GM12878 (cell line): ENCODE results near the gene DERA. TPM values are rescaled to one million over a fixed set of nuclear protein-coding genes. Genes with fewer than 3 reads are reported as not detected.

ENCODE experiments used
- ATF7 ChIP-seq: fragments of 450-650 bp; IDR thresholded peaks from 2 replicates; pipeline ENCODE4 v1.6.1; 2016; ENCODE audit warnings: low read depth, mild to moderate bottlenecking
- BACH1 ChIP-seq: fragments of 450-650 bp; IDR thresholded peaks from 2 replicates; pipeline ENCODE4 v1.6.1; 2017; ENCODE audit warnings: mild to moderate bottlenecking, borderline replicate concordance
- CUX1 ChIP-seq: IDR thresholded peaks from 2 replicates; pipeline ENCODE4 v1.6.1; 2012; ENCODE audit warnings: improper control_type of control experiment, low read depth, low read length; ENCODE audit not compliant: insufficient replicate concordance
- E2F4 ChIP-seq: IDR thresholded peaks from 2 replicates; pipeline ENCODE4 v1.6.1; 2012; ENCODE audit warnings: low read depth, low read length, improper control_type of control experiment
- EED ChIP-seq: sonication (generic); IDR thresholded peaks from 2 replicates; pipeline ENCODE4 v1.6.1; 2016; ENCODE audit warnings: antibody characterized with exemption, low read depth
- EP300 ChIP-seq, 2 experiments: fragments of 150-350 bp in 1 of 2; IDR thresholded peaks; 2 replicates each; pipeline ENCODE4 v1.6.1; 2011 to 2012; ENCODE audit warnings: low read depth in 2 of 2, low read length in 2 of 2, borderline replicate concordance in 1 of 2, improper control_type of control experiment in 1 of 2, inconsistent platforms in 1 of 2; ENCODE audit not compliant: control insufficient read depth in 1 of 2
- ESRRA ChIP-seq: IDR thresholded peaks from 2 replicates; pipeline ENCODE4 v1.6.1; 2012; ENCODE audit warnings: mild to moderate bottlenecking, low read length, improper control_type of control experiment
- ETV6 ChIP-seq, 2 experiments: fragments of 450-650 bp in 1 of 2; IDR thresholded peaks in 1 of 2; conservative IDR thresholded peaks in 1 of 2; 2 replicates each; pipeline ENCODE4 v1.6.1; 2014; ENCODE audit warnings: antibody characterized with exemption in 1 of 2, borderline replicate concordance in 1 of 2, low read depth in 1 of 2, mild to moderate bottlenecking in 1 of 2, moderate library complexity in 1 of 2
- FOXM1 ChIP-seq: IDR thresholded peaks from 2 replicates; pipeline ENCODE4 v1.6.1; 2012; ENCODE audit warnings: low read depth, mild to moderate bottlenecking, inconsistent platforms, low read length, moderate library complexity
- LARP7 ChIP-seq: fragments of 450-650 bp; IDR thresholded peaks from 2 replicates; pipeline ENCODE4 v1.6.1; 2017; ENCODE audit warnings: mild to moderate bottlenecking
- MEF2B ChIP-seq: fragments of 450-650 bp; IDR thresholded peaks from 2 replicates; pipeline ENCODE4 v1.6.1; 2018; ENCODE audit warnings: mild to moderate bottlenecking, moderate library complexity; ENCODE audit not compliant: partially characterized antibody, poor library complexity, severe bottlenecking
- MTA3 ChIP-seq: IDR thresholded peaks from 2 replicates; pipeline ENCODE4 v1.6.1; 2012; ENCODE audit warnings: low read length, inconsistent platforms, borderline replicate concordance
- NFYB ChIP-seq: IDR thresholded peaks from 2 replicates; pipeline ENCODE4 v1.6.1; 2011; ENCODE audit warnings: low read depth, mild to moderate bottlenecking, low read length, improper control_type of control experiment, moderate library complexity; ENCODE audit not compliant: insufficient read depth
- NR2C1 ChIP-seq: fragments of 450-650 bp; IDR thresholded peaks from 2 replicates; pipeline ENCODE4 v1.6.1; 2017; ENCODE audit warnings: antibody characterized with exemption, mild to moderate bottlenecking, moderate library complexity
- RAD21 ChIP-seq: IDR thresholded peaks from 2 replicates; pipeline ENCODE4 v1.6.1; 2011; ENCODE audit warnings: mild to moderate bottlenecking, low read depth, low read length, moderate library complexity; ENCODE audit not compliant: insufficient read depth
- RCOR1 ChIP-seq: conservative IDR thresholded peaks from 2 replicates; pipeline ENCODE4 v1.6.1; 2012; ENCODE audit warnings: low read depth, low read length, improper control_type of control experiment
- RELA ChIP-seq: fragments of 450-650 bp; IDR thresholded peaks from 2 replicates; pipeline ENCODE4 v1.8.0; 2014; ENCODE audit warnings: borderline replicate concordance; ENCODE audit not compliant: partially characterized antibody
- SREBF1 ChIP-seq: IDR thresholded peaks from 2 replicates; pipeline ENCODE4 v1.6.1; 2012; ENCODE audit warnings: mild to moderate bottlenecking, low read length
- TCF12 ChIP-seq: IDR thresholded peaks from 2 replicates; pipeline ENCODE4 v1.6.1; 2011; ENCODE audit warnings: low read depth, mild to moderate bottlenecking, low read length
- USF1 ChIP-seq: IDR thresholded peaks from 2 replicates; pipeline ENCODE4 v1.6.1; 2011; ENCODE audit warnings: borderline replicate concordance, low read depth, mild to moderate bottlenecking, moderate library complexity, mixed read lengths, low read length; ENCODE audit not compliant: insufficient read depth; ENCODE audit errors: extremely low read length
- YBX1 ChIP-seq: fragments of 450-650 bp; IDR thresholded peaks from 2 replicates; pipeline ENCODE4 v1.6.1; 2016; ENCODE audit warnings: antibody characterized with exemption
- polyA plus RNA-seq, 11 experiments: library from polyadenylated mRNA; depleted of rRNA in 4 of 11; unstranded in 6 of 11; stranded (reverse) in 5 of 11; fragments of >200 nt; fragmentation: Nextera tagmentation in 4 of 11; fragmentation: Illumina TruSeq in 1 of 11; extraction: Ambion mirVana in 4 of 11; extraction: Trizol in 1 of 11; gene quantifications; 1 replicate in 1 of 11; 2 replicates in 10 of 11; pipeline versions ENCODE4 v1.2.1 to v1.2.3, GENCODE V29; 2011 to 2016; ENCODE audit warnings: inconsistent platforms in 2 of 11, missing spikeins in 2 of 11, low read depth in 1 of 11
- total RNA-seq, 4 experiments: library from RNA; depleted of rRNA in 3 of 4; stranded (reverse); fragments of >200 nt in 3 of 4; fragmentation: Illumina TruSeq in 1 of 4; extraction: Trizol in 1 of 4; gene quantifications; 2 replicates each; pipeline versions ENCODE4 v1.2.1 to v1.2.3, GENCODE V29; 2013 to 2021
- TF ChIP-seq, protein P1 (sequence below): fragments of 450-650 bp; IDR thresholded peaks from 2 replicates; pipeline ENCODE4 v1.6.1; 2016; ENCODE audit warnings: mild to moderate bottlenecking

DERA gene
- total and polyA plus RNA-seq, 10 of the 15 experiments (the other 5 are each of a cell fraction or from before 2014, with no cell fraction given) = 34.9 to 97.1 (median 40.8) TPM

DNA sequence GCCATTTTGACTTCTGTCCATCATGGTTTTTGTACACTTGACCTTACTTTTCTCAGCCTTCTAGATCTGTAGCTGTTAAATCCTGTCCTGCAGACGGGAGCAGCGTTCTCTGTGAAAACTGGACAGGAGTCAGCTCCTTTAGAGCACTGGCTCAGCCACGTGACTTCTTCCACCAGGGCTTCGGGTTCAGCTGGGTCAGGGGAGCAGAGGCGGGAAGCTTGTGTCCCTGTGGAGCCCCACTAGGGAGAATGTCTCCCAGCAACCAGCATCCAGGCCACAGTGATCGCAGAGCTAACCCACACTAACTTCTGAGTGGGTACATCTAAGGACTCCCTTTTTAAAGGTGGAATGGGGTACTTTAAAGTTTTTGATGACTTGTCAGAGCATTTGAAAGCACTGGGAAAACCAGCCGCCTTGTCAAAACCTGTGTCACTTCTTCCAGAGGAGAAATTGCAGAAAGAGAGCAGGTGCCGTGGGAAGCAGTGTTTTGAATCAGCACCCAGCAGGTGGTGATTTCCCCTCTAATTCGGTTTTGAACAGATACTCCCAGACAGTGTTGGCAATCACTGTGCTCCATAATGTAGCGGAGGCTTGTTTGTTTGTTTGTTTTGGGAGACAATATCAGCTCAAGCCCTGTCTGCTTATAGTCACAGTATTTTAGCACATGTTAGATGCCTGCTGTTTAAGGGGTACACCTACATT lies 17.9 kb downstream of the DERA start (continued):
- TF ChIP-seq USF1 (no peak), BACH1 (no peak), ATF7 (no peak), SREBF1 (no peak), ESRRA (no peak), MTA3 (no peak), RAD21 (no peak), LARP7 (no peak), NFYB (no peak), RCOR1 (no peak), CUX1 (no peak), RELA (no peak), EP300 (IDR thresholded peaks at IDR 0.05; ENCODE audit: borderline replicate concordance in 1 of 2, control insufficient read depth in 1 of 2, low read depth in 2 of 2, low read length in 2 of 2) (no peak), FOXM1 (no peak), TCF12 (peak; percentile 75), E2F4 (no peak), MEF2B (peak; percentile 90), NR2C1 (no peak), EED (no peak; the same call in 1 of the 2 replicates), YBX1 (no peak), ETV6 (conservative IDR thresholded peaks at IDR 0.05 in 1 of 2, IDR thresholded peaks at IDR 0.05 in 1 of 2; ENCODE audit: borderline replicate concordance in 1 of 2, low read depth in 1 of 2) (no peak)
- TF ChIP-seq, protein P1, sequence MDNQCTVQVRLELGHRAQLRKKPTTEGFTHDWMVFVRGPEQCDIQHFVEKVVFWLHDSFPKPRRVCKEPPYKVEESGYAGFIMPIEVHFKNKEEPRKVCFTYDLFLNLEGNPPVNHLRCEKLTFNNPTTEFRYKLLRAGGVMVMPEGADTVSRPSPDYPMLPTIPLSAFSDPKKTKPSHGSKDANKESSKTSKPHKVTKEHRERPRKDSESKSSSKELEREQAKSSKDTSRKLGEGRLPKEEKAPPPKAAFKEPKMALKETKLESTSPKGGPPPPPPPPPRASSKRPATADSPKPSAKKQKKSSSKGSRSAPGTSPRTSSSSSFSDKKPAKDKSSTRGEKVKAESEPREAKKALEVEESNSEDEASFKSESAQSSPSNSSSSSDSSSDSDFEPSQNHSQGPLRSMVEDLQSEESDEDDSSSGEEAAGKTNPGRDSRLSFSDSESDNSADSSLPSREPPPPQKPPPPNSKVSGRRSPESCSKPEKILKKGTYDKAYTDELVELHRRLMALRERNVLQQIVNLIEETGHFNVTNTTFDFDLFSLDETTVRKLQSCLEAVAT = peak; percentile 63; the same call in 1 of the 2 replicates
